HG03039 (cell line): ENCODE results near the gene PAPLN.
"Not testable (repeated sequence)": the region's sequence is repeated elsewhere in the genome, so short reads cannot be mapped to it uniquely, and the experiment has no call there.

Experiments used
- ATAC-seq: cut with Tn5 transposase; IDR thresholded peaks from one replicate; pipeline ENCODE4 v1.9.1; 2021; ENCODE audit warnings: mild to moderate bottlenecking, moderate library complexity; ENCODE audit not compliant: unreplicated experiment

The PAPLN gene

GRCh38 chr14:73283608-73284379 lies 46.5 kb downstream of the PAPLN start:
- ATAC-seq = no peak

- ATAC-seq = no peak
Observed at GRCh38 chr14:73285979-73286378, 48.7 kb downstream of the PAPLN start.

GRCh38 chr14:73286598-73286997 lies 49.3 kb downstream of the PAPLN start:
- ATAC-seq = no peak

- no peak for ATAC-seq
Observed at GRCh38 chr14:73287071-73287470, 49.8 kb downstream of the PAPLN start.

GRCh38 chr14:73289308-73289707 lies 52.0 kb downstream of the PAPLN start:
- no peak for ATAC-seq

GRCh38 chr14:73289729-73290128 lies 52.4 kb downstream of the PAPLN start:
- ATAC-seq = no peak

GRCh38 chr14:73290279-73290678 lies 53.0 kb downstream of the PAPLN start:
- ATAC-seq = no peak

GRCh38 chr14:73293782-73294781 lies 56.8 kb downstream of the PAPLN start:
- ATAC-seq = no peak

GRCh38 chr14:73295198-73295796 lies 58.0 kb downstream of the PAPLN start:
- ATAC-seq = no peak

GRCh38 chr14:73305499-73305898 lies 68.2 kb downstream of the PAPLN start:
- no peak for ATAC-seq

GRCh38 chr14:73307261-73307660 lies 70.0 kb downstream of the PAPLN start:
- no peak for ATAC-seq

- not testable (repeated sequence) for ATAC-seq
Observed at GRCh38 chr14:73309207-73309606, 71.9 kb downstream of the PAPLN start.

GRCh38 chr14:73311708-73312030 lies 74.4 kb downstream of the PAPLN start:
- ATAC-seq = no peak

- no peak for ATAC-seq
Observed at GRCh38 chr14:73312687-73313086, 75.4 kb downstream of the PAPLN start.

- no peak for ATAC-seq
Observed at GRCh38 chr14:73313151-73313550, 75.8 kb downstream of the PAPLN start.

GRCh38 chr14:73323896-73324399 lies 86.6 kb downstream of the PAPLN start:
- ATAC-seq = no peak
